HL-60 (cell line): ENCODE data around the gene KDM6A.

Experiments
- DNase-seq, 2 experiments: peaks; one replicate each; pipeline ENCODE4 v3.0.0-alpha.2; 2010 to 2020; ENCODE audit warnings: low read depth in 1 of 2, low spot score in 1 of 2
- H3K27ac ChIP-seq: fragments of 250-450 bp; sonication (Bioruptor Pico); replicated peaks from 2 replicates; pipeline ENCODE4 v1.5.1; 2020; ENCODE audit warnings: mild to moderate bottlenecking, moderate library complexity
- H3K27me3 ChIP-seq: fragments of 250-450 bp; sonication (Bioruptor Pico); 2 replicates; pipeline ENCODE4 v1.5.1; 2021; ENCODE audit warnings: mild to moderate bottlenecking, moderate library complexity; ENCODE audit not compliant: insufficient read depth, poor library complexity, severe bottlenecking
- H3K4me3 ChIP-seq: replicated peaks from 2 replicates; pipeline ENCODE4 v1.5.1; 2011; ENCODE audit warnings: mild to moderate bottlenecking, control low read depth, low read length; ENCODE audit not compliant: insufficient read depth
- CTCF ChIP-seq: IDR thresholded peaks from one replicate; pipeline ENCODE4 v1.5.1; 2011; ENCODE audit warnings: low read length, control low read depth, inconsistent platforms; ENCODE audit not compliant: insufficient read depth
- GABPA ChIP-seq: IDR thresholded peaks from 2 replicates; pipeline ENCODE4 v1.6.1; 2012; ENCODE audit warnings: low read depth
- POLR2AphosphoS5 ChIP-seq: IDR thresholded peaks from 2 replicates; pipeline ENCODE4 v1.6.1; 2012; ENCODE audit warnings: low read depth
- REST ChIP-seq: IDR thresholded peaks from 2 replicates; pipeline ENCODE4 v1.6.1; 2012; ENCODE audit warnings: low read depth; ENCODE audit not compliant: insufficient replicate concordance
- SPI1 ChIP-seq: IDR thresholded peaks from 2 replicates; pipeline ENCODE4 v1.6.1; 2012; ENCODE audit warnings: low read depth, mild to moderate bottlenecking, borderline replicate concordance

Gene KDM6A

GRCh38 chrX:45140812-45141211 is 267.8 kb downstream of the KDM6A start:
- no peak overlapping the region for H3K4me3 ChIP-seq
- H3K27ac ChIP-seq: no peak overlapping the region
- no peak for DNase-seq
- TF ChIP-seq REST (no peak), GABPA (no peak), CTCF (no peak), POLR2AphosphoS5 (no peak), SPI1 (no peak)
- H3K27me3 ChIP-seq: no peaks in the 10 kb centered on the region

- no peaks in the 10 kb centered on the region for H3K27me3 ChIP-seq
- H3K27ac ChIP-seq: no peak overlapping the region
- no peak for DNase-seq
- no peak overlapping the region for H3K4me3 ChIP-seq
- TF ChIP-seq POLR2AphosphoS5 (no peak), GABPA (no peak)
Measured at GRCh38 chrX:45142185-45142584, 269.2 kb downstream of the KDM6A start.

GRCh38 chrX:45143455-45143854 is 270.5 kb downstream of the KDM6A start:
- TF ChIP-seq POLR2AphosphoS5: no peak
- no peak for TF ChIP-seq REST
- no peak for TF ChIP-seq CTCF
- TF ChIP-seq GABPA: no peak
- no peak for TF ChIP-seq SPI1
- Histone ChIP-seq H3K4me3 (no peak overlapping the region), H3K27me3 (no peaks in the 10 kb centered on the region), H3K27ac (no peak overlapping the region)
- DNase-seq: no peak

GRCh38 chrX:45145492-45146215 is 272.7 kb downstream of the KDM6A start:
- Histone ChIP-seq H3K27ac (no peak overlapping the region), H3K4me3 (no peak overlapping the region), H3K27me3 (no peaks in the 10 kb centered on the region)
- TF ChIP-seq POLR2AphosphoS5 (no peak), REST (no peak), GABPA (no peak), CTCF (no peak), SPI1 (no peak)
- no peak for DNase-seq
